PC-9 (cell line): ENCODE results near the gene DOCK1. TPM values are rescaled to one million over a fixed set of nuclear protein-coding genes. Genes with fewer than 3 reads are reported as not detected.
"Not testable (repeated sequence)": the region's sequence is repeated elsewhere in the genome, so short reads cannot be mapped to it uniquely, and the experiment has no call there.

Source experiments
- BruUV-seq: library from RNA; stranded (reverse); fragments of 400-500 nt; replicated peaks from 2 replicates; lab custom pipeline; 2021; lab: Mats Ljungman, UMichigan
- CTCF ChIA-PET: fragments of 300-600 bp; sonication (Branson Sonifier 250); formaldehyde crosslinking; loops from one replicate; lab custom pipeline; 2022; ENCODE audit warnings: antibody characterized with exemption; lab: Charles Lee
- POLR2A ChIA-PET: fragments of 300-600 bp; sonication (Branson Sonifier 250); formaldehyde crosslinking; loops from one replicate; lab custom pipeline; 2022; ENCODE audit warnings: antibody characterized with exemption; ENCODE audit not compliant: unreplicated experiment; lab: Charles Lee
- DNase-seq, 2 experiments: peaks; one replicate each; pipeline versions ENCODE4 v3.0.0 to v3.0.0-alpha.2; 2015 to 2022; ENCODE audit warnings: mixed read lengths in 1 of 2
- H2AFZ ChIP-seq: fragments of 200-600 bp; sonication (generic); 2 replicates; pipeline ENCODE4 v1.8.1; 2017; ENCODE audit warnings: antibody characterized with exemption
- H3F3A ChIP-seq: fragments of 200-600 bp; sonication (generic); 2 replicates; pipeline ENCODE4 v1.8.1; 2017; ENCODE audit warnings: antibody characterized with exemption, mild to moderate bottlenecking, low read depth; ENCODE audit not compliant: insufficient read depth
- H3K27ac ChIP-seq: fragments of 200-600 bp; sonication (generic); 2 replicates; pipeline ENCODE4 v1.6.1; 2016; ENCODE audit warnings: mixed run types
- H3K27me3 ChIP-seq: fragments of 200-600 bp; sonication (generic); 2 replicates; pipeline ENCODE4 v1.6.1; 2016; ENCODE audit warnings: low read depth, mixed run types; ENCODE audit not compliant: insufficient read depth
- H3K36me3 ChIP-seq: fragments of 200-600 bp; sonication (generic); 2 replicates; pipeline ENCODE4 v1.6.1; 2016; ENCODE audit warnings: low read depth, mixed run types
- H3K4me1 ChIP-seq: fragments of 200-600 bp; sonication (generic); replicated peaks from 2 replicates; pipeline ENCODE4 v1.6.1; 2016; ENCODE audit warnings: mixed run types; ENCODE audit not compliant: insufficient read depth
- H3K4me2 ChIP-seq: fragments of 200-600 bp; sonication (generic); 2 replicates; pipeline ENCODE4 v1.6.1; 2017; ENCODE audit warnings: mixed run types
- H3K4me3 ChIP-seq: fragments of 200-600 bp; sonication (generic); 2 replicates; pipeline ENCODE4 v1.6.1; 2016; ENCODE audit warnings: mixed run types
- H3K79me2 ChIP-seq: fragments of 200-600 bp; sonication (generic); 2 replicates; pipeline ENCODE4 v1.6.1; 2017; ENCODE audit warnings: low read depth, mixed run types
- H3K9me2 ChIP-seq: fragments of 200-600 bp; sonication (generic); 2 replicates; pipeline ENCODE4 v1.8.1; 2017; ENCODE audit warnings: mild to moderate bottlenecking; ENCODE audit not compliant: insufficient read depth
- H3K9me3 ChIP-seq: fragments of 200-600 bp; sonication (generic); 2 replicates; pipeline ENCODE4 v1.8.1; 2016; ENCODE audit warnings: low read depth; ENCODE audit not compliant: insufficient read depth
- H4K20me1 ChIP-seq: fragments of 200-600 bp; sonication (generic); 2 replicates; pipeline ENCODE4 v1.8.1; 2017; ENCODE audit not compliant: insufficient read depth
- CTCF ChIP-seq: fragments of 200-600 bp; sonication (generic); conservative IDR thresholded peaks from 2 replicates; pipeline ENCODE4 v1.6.1; 2017; ENCODE audit warnings: mixed run types, antibody characterized with exemption, mild to moderate bottlenecking, moderate library complexity
- EZH2 ChIP-seq: fragments of 200-600 bp; sonication (generic); IDR thresholded peaks from 2 replicates; pipeline ENCODE4 v1.8.0; 2017; ENCODE audit warnings: antibody characterized with exemption, low read depth
- intact Hi-C: fragments of 100-400 bp; cut with micrococcal nuclease; formaldehyde crosslinking; loops from one replicate; pipeline ENCODE4 v1.10.0; 2022; ENCODE audit not compliant: unreplicated experiment
- total RNA-seq: library from RNA; stranded (reverse); gene quantifications from 2 replicates; pipeline ENCODE4 v1.2.3, GENCODE V29; 2021

Gene DOCK1
- total RNA-seq, 1 experiment from 2014 or later = 24.8 TPM

- Histone ChIP-seq H3K36me3 (no peaks in the 10 kb centered on the region), H3K9me2 (no peaks in the 10 kb centered on the region), H4K20me1 (no peaks in the 10 kb centered on the region; the same call in 1 of the 2 replicates), H3F3A (no peaks in the 10 kb centered on the region), H2AFZ (no peak overlapping the region), H3K4me2 (no peak overlapping the region), H3K27ac (no peak overlapping the region), H3K9me3 (no peaks in the 10 kb centered on the region), H3K79me2 (peaks cover 12% of the 10 kb centered on the region), H3K4me3 (no peak overlapping the region), H3K27me3 (no peaks in the 10 kb centered on the region), H3K4me1 (no peaks in the 10 kb centered on the region)
- POLR2A ChIA-PET = no interaction called here
- no peak for DNase-seq
- CTCF ChIA-PET = no interaction called here
- BruUV-seq = no TSS peak
- intact Hi-C loops = no loop called here
- TF ChIP-seq EZH2 = no peak
- TF ChIP-seq CTCF = no peak
Measured at GRCh38 chr10:126914561-126914960, 9.3 kb downstream of the DOCK1 start.

GRCh38 chr10:126916952-126917351, 11.7 kb downstream of the DOCK1 start:
- H3K27ac ChIP-seq, H3K27me3 ChIP-seq, H3K4me3 ChIP-seq, H3K4me1 ChIP-seq, H3K4me2 ChIP-seq, H3K36me3 ChIP-seq, H2AFZ ChIP-seq, H3K9me2 ChIP-seq, H3F3A ChIP-seq, H3K9me3 ChIP-seq, intact Hi-C loops, DNase-seq, H4K20me1 ChIP-seq, CTCF ChIA-PET, H3K79me2 ChIP-seq, BruUV-seq, POLR2A ChIA-PET: not testable (repeated sequence)

GRCh38 chr10:126917375-126917774, 12.1 kb downstream of the DOCK1 start:
- TF ChIP-seq CTCF (no peak), EZH2 (no peak)
- Histone ChIP-seq H3K9me2 (no peaks in the 10 kb centered on the region), H3F3A (no peaks in the 10 kb centered on the region), H3K4me3 (no peak overlapping the region), H3K9me3 (no peaks in the 10 kb centered on the region), H3K27me3 (no peaks in the 10 kb centered on the region), H3K4me1 (no peaks in the 10 kb centered on the region), H2AFZ (no peak overlapping the region), H3K4me2 (no peak overlapping the region), H3K36me3 (no peaks in the 10 kb centered on the region), H3K27ac (no peak overlapping the region), H4K20me1 (no peaks in the 10 kb centered on the region; the same call in 1 of the 2 replicates), H3K79me2 (peaks cover 4% of the 10 kb centered on the region)
- no peak for DNase-seq
- CTCF ChIA-PET = no interaction called here
- POLR2A ChIA-PET = no interaction called here
- no TSS peak for BruUV-seq
- intact Hi-C loops = no loop called here
